ENCODE results near the gene CERK. TPM values are rescaled to one million over a fixed set of nuclear protein-coding genes. Genes with fewer than 3 reads are reported as not detected.
A peak's percentile ranks its signal among the peaks of the same experiment; 100 is the strongest.
"Not testable (repeated sequence)": the region's sequence is repeated elsewhere in the genome, so short reads cannot be mapped to it uniquely, and the experiment has no call there.

The CERK gene, protein sequence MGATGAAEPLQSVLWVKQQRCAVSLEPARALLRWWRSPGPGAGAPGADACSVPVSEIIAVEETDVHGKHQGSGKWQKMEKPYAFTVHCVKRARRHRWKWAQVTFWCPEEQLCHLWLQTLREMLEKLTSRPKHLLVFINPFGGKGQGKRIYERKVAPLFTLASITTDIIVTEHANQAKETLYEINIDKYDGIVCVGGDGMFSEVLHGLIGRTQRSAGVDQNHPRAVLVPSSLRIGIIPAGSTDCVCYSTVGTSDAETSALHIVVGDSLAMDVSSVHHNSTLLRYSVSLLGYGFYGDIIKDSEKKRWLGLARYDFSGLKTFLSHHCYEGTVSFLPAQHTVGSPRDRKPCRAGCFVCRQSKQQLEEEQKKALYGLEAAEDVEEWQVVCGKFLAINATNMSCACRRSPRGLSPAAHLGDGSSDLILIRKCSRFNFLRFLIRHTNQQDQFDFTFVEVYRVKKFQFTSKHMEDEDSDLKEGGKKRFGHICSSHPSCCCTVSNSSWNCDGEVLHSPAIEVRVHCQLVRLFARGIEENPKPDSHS
- total RNA-seq = 50.7 to 51.9 TPM (median 51.3 TPM) in 3 replicates

GRCh38 chr22:46737976-46738646 is at the start of gene CERK:
TSS of gene CERK (minus strand) at chr22:46738252. CDS start at chr22:46738148, 104 bp downstream.
- TF ChIP-seq, protein P1, sequence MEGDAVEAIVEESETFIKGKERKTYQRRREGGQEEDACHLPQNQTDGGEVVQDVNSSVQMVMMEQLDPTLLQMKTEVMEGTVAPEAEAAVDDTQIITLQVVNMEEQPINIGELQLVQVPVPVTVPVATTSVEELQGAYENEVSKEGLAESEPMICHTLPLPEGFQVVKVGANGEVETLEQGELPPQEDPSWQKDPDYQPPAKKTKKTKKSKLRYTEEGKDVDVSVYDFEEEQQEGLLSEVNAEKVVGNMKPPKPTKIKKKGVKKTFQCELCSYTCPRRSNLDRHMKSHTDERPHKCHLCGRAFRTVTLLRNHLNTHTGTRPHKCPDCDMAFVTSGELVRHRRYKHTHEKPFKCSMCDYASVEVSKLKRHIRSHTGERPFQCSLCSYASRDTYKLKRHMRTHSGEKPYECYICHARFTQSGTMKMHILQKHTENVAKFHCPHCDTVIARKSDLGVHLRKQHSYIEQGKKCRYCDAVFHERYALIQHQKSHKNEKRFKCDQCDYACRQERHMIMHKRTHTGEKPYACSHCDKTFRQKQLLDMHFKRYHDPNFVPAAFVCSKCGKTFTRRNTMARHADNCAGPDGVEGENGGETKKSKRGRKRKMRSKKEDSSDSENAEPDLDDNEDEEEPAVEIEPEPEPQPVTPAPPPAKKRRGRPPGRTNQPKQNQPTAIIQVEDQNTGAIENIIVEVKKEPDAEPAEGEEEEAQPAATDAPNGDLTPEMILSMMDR (IDR thresholded peaks at IDR 0.05; ENCODE audit: unreplicated experiment) = no peak
- H3K27ac Mint-ChIP-seq = peak within 1 kb of the TSS; percentile 88
- peak within 1 kb of the TSS; percentile 92 for H3K4me3 Mint-ChIP-seq
- no peaks in the 10 kb centered on the region for H3K27me3 Mint-ChIP-seq (ENCODE audit: low read depth)
- H3K36me3 Mint-ChIP-seq = peaks cover 2% of the 10 kb centered on the region
- peak; percentile 64 to 66 for DNase-seq (ENCODE audit: low spot score in 2 of 2, unreplicated experiment in 2 of 2)
- H3K9me3 Mint-ChIP-seq = no peaks in the 10 kb centered on the region
- peaks cover 44% of the 10 kb centered on the region for H3K4me1 Mint-ChIP-seq

GRCh38 chr22:46783721-46784120 is 45.7 kb upstream of the CERK start:
- Mint-ChIP-seq H3K9me3 (peaks cover 4% of the 10 kb centered on the region), H3K36me3 (peaks cover 9% of the 10 kb centered on the region), H3K4me1 (no peaks in the 10 kb centered on the region), H3K4me3 (no peak overlapping the region), H3K27me3 (ENCODE audit: low read depth) (no peaks in the 10 kb centered on the region), H3K27ac (no peak overlapping the region)
- DNase-seq (ENCODE audit: low spot score in 2 of 2, unreplicated experiment in 2 of 2) = no peak
- TF ChIP-seq, protein P1 (IDR thresholded peaks at IDR 0.05; ENCODE audit: unreplicated experiment) = no peak

DNA sequence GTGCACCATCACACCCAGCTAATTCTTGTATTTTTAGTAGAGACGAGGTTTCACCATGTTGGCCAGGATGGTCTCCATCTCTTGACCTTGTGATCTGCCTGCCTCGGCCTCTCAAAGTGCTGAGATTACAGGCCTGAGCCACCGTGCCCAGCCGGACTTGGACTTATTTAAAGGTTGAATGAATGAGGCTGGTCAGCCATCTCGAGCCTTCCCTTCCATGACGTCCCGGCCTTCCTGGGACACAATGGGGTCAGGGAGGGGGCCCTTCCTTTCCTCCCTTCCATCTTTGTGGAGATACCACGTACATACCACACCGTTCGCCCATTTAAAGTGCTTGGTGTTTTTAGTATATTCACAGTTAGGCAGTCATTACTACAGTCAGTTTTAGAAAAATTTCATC is 44.1 kb upstream of the CERK start:
- not testable (repeated sequence) for H3K36me3 Mint-ChIP-seq; H3K9me3 Mint-ChIP-seq; DNase-seq (ENCODE audit: low spot score in 2 of 2, unreplicated experiment in 2 of 2); H3K4me1 Mint-ChIP-seq; H3K27me3 Mint-ChIP-seq (ENCODE audit: low read depth); H3K4me3 Mint-ChIP-seq; H3K27ac Mint-ChIP-seq

DNA sequence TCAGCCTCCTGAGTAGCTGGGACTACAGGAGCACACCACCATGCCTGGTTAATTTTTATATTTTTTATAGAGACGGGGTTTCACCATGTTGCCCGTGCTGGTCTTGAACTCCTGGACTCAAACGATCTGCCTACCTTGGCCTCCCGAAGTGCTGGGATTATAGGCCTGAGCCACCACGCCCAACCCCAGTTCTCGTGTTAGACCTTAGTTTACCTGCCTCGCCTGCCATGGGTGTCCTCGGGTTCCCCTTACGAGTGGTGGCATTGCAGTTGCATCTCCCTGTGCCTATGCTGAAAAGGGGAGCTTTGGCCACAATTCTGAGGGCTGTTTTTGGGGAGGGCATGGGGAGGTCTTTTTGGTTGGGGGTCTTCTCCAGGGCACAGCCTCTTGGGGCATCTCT is 43.2 kb upstream of the CERK start:
- H3K9me3 Mint-ChIP-seq = no peaks in the 10 kb centered on the region
- no peak for DNase-seq (ENCODE audit: low spot score in 2 of 2, unreplicated experiment in 2 of 2)
- TF ChIP-seq, protein P1 (IDR thresholded peaks at IDR 0.05; ENCODE audit: unreplicated experiment) = no peak
- H3K4me1 Mint-ChIP-seq = peaks cover 18% of the 10 kb centered on the region
- H3K27me3 Mint-ChIP-seq (ENCODE audit: low read depth) = no peaks in the 10 kb centered on the region
- no peaks in the 10 kb centered on the region for H3K36me3 Mint-ChIP-seq
- no peak overlapping the region for H3K4me3 Mint-ChIP-seq
- no peak overlapping the region for H3K27ac Mint-ChIP-seq

- no peaks in the 10 kb centered on the region for H3K36me3 Mint-ChIP-seq
- H3K4me1 Mint-ChIP-seq = peaks cover 27% of the 10 kb centered on the region
- no peak for DNase-seq (ENCODE audit: low spot score in 2 of 2, unreplicated experiment in 2 of 2)
- TF ChIP-seq, protein P1 (IDR thresholded peaks at IDR 0.05; ENCODE audit: unreplicated experiment) = no peak
- H3K4me3 Mint-ChIP-seq = no peak overlapping the region
- H3K9me3 Mint-ChIP-seq = no peaks in the 10 kb centered on the region
- H3K27me3 Mint-ChIP-seq (ENCODE audit: low read depth) = no peaks in the 10 kb centered on the region
- H3K27ac Mint-ChIP-seq = no peak overlapping the region
These were observed 42.4 kb upstream of the CERK start for GRCh38 chr22:46780453-46780852.

DNA sequence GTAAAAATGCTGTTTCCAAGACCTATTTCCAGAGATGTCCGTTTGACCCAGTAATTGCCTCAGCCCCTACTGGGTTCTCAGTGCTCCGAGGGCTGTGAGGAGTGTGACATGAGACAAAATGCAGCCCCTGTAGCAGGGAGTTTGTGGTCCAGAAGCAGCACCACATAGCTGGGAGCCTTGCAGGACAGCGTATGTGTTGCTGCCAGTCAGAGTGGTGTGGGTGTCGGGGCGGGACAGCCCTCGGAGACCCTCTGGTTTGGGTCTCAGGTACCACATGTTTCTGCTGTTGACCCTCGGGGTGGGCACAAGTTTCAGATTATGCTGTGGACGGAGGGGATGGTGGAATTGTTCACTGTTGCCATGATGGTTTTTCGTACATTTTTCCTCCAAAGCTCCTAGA is 41.6 kb upstream of the CERK start:
- Mint-ChIP-seq H3K36me3 (no peaks in the 10 kb centered on the region), H3K9me3 (no peaks in the 10 kb centered on the region), H3K4me1 (peaks cover 35% of the 10 kb centered on the region), H3K27ac (no peak overlapping the region), H3K4me3 (no peak overlapping the region), H3K27me3 (ENCODE audit: low read depth) (no peaks in the 10 kb centered on the region)
- TF ChIP-seq, protein P1 (IDR thresholded peaks at IDR 0.05; ENCODE audit: unreplicated experiment) = no peak
- DNase-seq (ENCODE audit: low spot score in 2 of 2, unreplicated experiment in 2 of 2) = no peak

All from mesothelial cell of epicardium (in vitro differentiated cells).